Endodermal cell (in vitro differentiated cells): ENCODE data around the gene DLX1. TPM values are rescaled to one million over a fixed set of nuclear protein-coding genes. Genes with fewer than 3 reads are reported as not detected.

Experiments used
- DNase-seq: peaks from one replicate; pipeline ENCODE4 v3.0.0-alpha.2; 2017
- H3K27ac ChIP-seq: 2 replicates; pipeline ENCODE4 v1.5.1; 2013; ENCODE audit warnings: mild to moderate bottlenecking, low read depth, low read length, moderate library complexity
- H3K27me3 ChIP-seq: 2 replicates; pipeline ENCODE4 v1.6.1; 2013; ENCODE audit warnings: mild to moderate bottlenecking, low read length, moderate library complexity; ENCODE audit not compliant: insufficient read depth, control insufficient read depth, poor library complexity, severe bottlenecking
- H3K36me3 ChIP-seq: 2 replicates; pipeline ENCODE4 v1.7.0; 2013; ENCODE audit warnings: mild to moderate bottlenecking, low read length, moderate library complexity; ENCODE audit not compliant: control insufficient read depth, insufficient read depth
- H3K4me1 ChIP-seq: one replicate; pipeline ENCODE4 v1.7.0; 2013; ENCODE audit warnings: low read length; ENCODE audit not compliant: control insufficient read depth, insufficient read depth
- H3K4me3 ChIP-seq: 2 replicates; pipeline ENCODE4 v1.5.1; 2013; ENCODE audit warnings: mild to moderate bottlenecking, low read length, moderate library complexity
- H3K9ac ChIP-seq: 2 replicates; pipeline ENCODE4 v1.6.1; 2013; ENCODE audit warnings: mild to moderate bottlenecking, low read length, moderate library complexity; ENCODE audit not compliant: poor library complexity, severe bottlenecking; ENCODE audit errors: extremely low read depth
- H3K9me3 ChIP-seq: 2 replicates; pipeline ENCODE4 v1.6.1; 2013; ENCODE audit warnings: mild to moderate bottlenecking, low read length, moderate library complexity; ENCODE audit not compliant: control insufficient read depth
- H3K27ac Mint-ChIP-seq: 2 replicates; pipeline ENCODE4 v1.8.0; 2020; ENCODE audit warnings: mixed read lengths
- H3K27me3 Mint-ChIP-seq: 2 replicates; pipeline ENCODE4 v1.8.0; 2021; ENCODE audit warnings: mild to moderate bottlenecking, mixed read lengths; ENCODE audit not compliant: insufficient read depth
- H3K36me3 Mint-ChIP-seq: 2 replicates; pipeline ENCODE4 v1.8.0; 2020; ENCODE audit warnings: low read depth, mixed read lengths
- H3K4me1 Mint-ChIP-seq: 2 replicates; pipeline ENCODE4 v1.8.0; 2020; ENCODE audit warnings: mixed read lengths
- H3K4me3 Mint-ChIP-seq: 2 replicates; pipeline ENCODE4 v1.8.0; 2020; ENCODE audit warnings: mild to moderate bottlenecking, moderate library complexity, mixed read lengths
- H3K9me3 Mint-ChIP-seq: 2 replicates; pipeline ENCODE4 v1.8.0; 2020; ENCODE audit warnings: mild to moderate bottlenecking, mixed read lengths
- WGBS, 2 experiments: methylation state at CpG; one replicate each; pipeline versions ENCODE4 v1.1.5 to v1.1.7; 2013; ENCODE audit warnings: missing lambda C conversion rate in 2 of 2, mixed read lengths in 1 of 2; ENCODE audit not compliant: insufficient coverage in 1 of 2, insufficient read length in 1 of 2; 5-methylcytosine and 5-hydroxymethylcytosine counted together
- total RNA-seq, 2 donors: library from RNA; stranded (reverse); fragmentation: NEBNext Ultra II Directional in 1 of 2; extraction: Animal tissue kit (Norgen Biotek cat#: 25700) in 1 of 2; gene quantifications; 2 replicates in 1 of 2; 3 replicates in 1 of 2; pipeline ENCODE4 v1.2.1, GENCODE V29; 2021
- TF ChIP-seq, protein P1 (sequence below): fragments of 200-600 bp; sonication (generic); conservative IDR thresholded peaks from 2 replicates; pipeline ENCODE4 v1.5.0; 2021; ENCODE audit warnings: antibody characterized with exemption, mild to moderate bottlenecking

DLX1 gene
- total RNA-seq, 2 donors from 2014 or later: not detected

DNA sequence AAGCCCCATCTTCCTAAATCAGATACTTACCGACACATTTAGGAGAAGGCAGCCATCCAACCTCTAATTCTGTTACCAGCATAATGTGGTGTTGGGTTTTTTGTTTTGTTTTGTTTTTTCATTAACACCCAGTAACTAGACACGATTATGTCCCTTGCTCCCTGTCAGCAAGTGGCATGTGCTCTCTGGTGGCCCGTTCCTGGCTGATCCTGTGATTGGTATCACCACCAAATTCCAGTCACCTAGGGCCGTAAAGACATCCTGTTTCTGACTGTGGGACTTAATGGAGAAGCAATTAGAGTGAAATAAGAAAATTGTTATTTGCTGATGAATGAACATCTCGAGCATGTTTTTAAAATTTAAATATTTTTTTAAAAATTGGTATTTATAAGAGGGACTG lies 5.9 kb upstream of the DLX1 start:
- no peak overlapping the region for H3K27ac ChIP-seq
- Mint-ChIP-seq H3K4me1 (peaks cover 26% of the 10 kb centered on the region), H3K36me3 (no peaks in the 10 kb centered on the region), H3K4me3 (no peak overlapping the region), H3K9me3 (no peaks in the 10 kb centered on the region), H3K27ac (no peak overlapping the region), H3K27me3 (peaks cover 94% of the 10 kb centered on the region)
- H3K9ac ChIP-seq: no peak overlapping the region
- H3K36me3 ChIP-seq: no peaks in the 10 kb centered on the region
- peaks cover 92% of the 10 kb centered on the region for H3K27me3 ChIP-seq
- H3K9me3 ChIP-seq: no peaks in the 10 kb centered on the region
- peaks cover 8% of the 10 kb centered on the region for H3K4me1 ChIP-seq
- WGBS, 2 experiments: 63 to 74% methylated on average over 2 to 4 of the region's 5 CpGs
- TF ChIP-seq, protein P1, sequence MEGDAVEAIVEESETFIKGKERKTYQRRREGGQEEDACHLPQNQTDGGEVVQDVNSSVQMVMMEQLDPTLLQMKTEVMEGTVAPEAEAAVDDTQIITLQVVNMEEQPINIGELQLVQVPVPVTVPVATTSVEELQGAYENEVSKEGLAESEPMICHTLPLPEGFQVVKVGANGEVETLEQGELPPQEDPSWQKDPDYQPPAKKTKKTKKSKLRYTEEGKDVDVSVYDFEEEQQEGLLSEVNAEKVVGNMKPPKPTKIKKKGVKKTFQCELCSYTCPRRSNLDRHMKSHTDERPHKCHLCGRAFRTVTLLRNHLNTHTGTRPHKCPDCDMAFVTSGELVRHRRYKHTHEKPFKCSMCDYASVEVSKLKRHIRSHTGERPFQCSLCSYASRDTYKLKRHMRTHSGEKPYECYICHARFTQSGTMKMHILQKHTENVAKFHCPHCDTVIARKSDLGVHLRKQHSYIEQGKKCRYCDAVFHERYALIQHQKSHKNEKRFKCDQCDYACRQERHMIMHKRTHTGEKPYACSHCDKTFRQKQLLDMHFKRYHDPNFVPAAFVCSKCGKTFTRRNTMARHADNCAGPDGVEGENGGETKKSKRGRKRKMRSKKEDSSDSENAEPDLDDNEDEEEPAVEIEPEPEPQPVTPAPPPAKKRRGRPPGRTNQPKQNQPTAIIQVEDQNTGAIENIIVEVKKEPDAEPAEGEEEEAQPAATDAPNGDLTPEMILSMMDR: no peak
- no peak for DNase-seq
- H3K4me3 ChIP-seq: no peak overlapping the region

DNA sequence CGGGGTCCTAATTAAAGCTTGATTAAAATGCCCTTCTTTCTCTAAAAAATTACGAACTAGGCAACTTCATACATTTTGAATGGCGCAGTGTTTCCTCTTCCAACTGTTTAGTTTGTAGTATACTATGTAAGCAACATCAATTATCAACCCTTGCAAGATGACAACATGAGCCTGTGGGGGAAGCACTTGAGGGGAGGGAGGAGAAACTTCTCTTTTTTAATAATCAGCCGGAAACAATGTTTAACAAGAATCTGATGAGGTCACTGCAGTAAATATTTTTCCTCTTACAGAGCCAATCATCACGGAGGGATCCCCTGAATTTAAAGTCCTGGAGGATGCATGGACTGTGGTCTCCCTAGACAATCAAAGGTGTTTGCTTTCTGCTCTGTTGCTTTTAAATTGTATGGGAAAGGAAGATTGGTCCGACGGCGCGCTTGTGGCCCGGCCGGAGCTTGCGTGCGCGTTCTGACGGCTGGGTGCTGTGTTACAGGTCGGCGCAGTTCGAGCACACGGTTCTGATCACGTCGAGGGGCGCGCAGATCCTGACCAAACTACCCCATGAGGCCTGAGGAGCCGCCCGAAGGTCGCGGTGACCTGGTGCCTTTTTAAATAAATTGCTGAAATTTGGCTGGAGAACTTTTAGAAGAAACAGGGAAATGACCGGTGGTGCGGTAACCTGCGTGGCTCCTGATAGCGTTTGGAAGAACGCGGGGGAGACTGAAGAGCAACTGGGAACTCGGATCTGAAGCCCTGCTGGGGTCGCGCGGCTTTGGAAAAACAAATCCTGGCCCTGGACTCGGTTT lies 5.3 kb upstream of the DLX1 start:
- Histone ChIP-seq H3K4me3 (no peak overlapping the region), H3K36me3 (no peaks in the 10 kb centered on the region), H3K9me3 (no peaks in the 10 kb centered on the region), H3K9ac (no peak overlapping the region), H3K27me3 (peaks cover 98% of the 10 kb centered on the region), H3K27ac (no peak overlapping the region), H3K4me1 (peaks cover 8% of the 10 kb centered on the region)
- no peak for DNase-seq
- TF ChIP-seq, protein P1: no peak
- Mint-ChIP-seq H3K27ac (no peak overlapping the region), H3K36me3 (no peaks in the 10 kb centered on the region), H3K4me3 (peak overlapping the region; percentile 32), H3K4me1 (peaks cover 26% of the 10 kb centered on the region), H3K9me3 (no peaks in the 10 kb centered on the region), H3K27me3 (peaks cover 97% of the 10 kb centered on the region)
- WGBS, 2 experiments: 10 to 13% methylated on average over 29 to 37 of the region's 38 CpGs

DNA sequence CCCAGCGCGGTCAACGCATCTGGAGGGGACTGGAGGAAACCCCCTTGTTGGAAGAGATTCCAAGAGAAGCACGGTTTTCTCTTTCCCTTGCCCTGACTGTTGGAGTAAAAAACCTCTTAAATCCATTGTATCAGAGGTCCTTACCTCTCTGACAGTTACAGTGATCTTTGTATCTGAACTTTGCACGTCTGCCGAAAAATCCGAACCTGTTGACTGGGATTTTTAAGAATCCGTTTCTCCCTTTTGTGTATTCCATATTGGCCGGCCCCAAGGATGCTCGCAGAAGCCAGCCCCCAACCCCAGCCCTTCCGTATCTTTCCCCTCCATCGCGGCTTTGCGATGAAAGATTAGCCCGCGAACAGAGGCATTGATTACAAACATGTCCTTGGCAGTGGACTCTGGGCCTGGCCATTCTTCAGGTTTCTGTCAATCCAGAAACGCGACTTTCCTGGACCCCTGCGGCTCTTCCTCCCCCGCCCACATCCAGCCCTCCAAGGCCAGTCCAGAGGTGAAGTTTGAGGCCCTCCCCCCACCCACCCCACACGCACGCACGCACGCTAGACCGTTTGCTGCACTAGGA lies 4.6 kb upstream of the DLX1 start:
- H3K27me3 ChIP-seq: peaks cover 100% of the 10 kb centered on the region
- no peaks in the 10 kb centered on the region for H3K36me3 ChIP-seq
- TF ChIP-seq, protein P1: no peak
- no peak overlapping the region for H3K9ac ChIP-seq
- H3K4me3 Mint-ChIP-seq: peak overlapping the region; percentile 32
- no peaks in the 10 kb centered on the region for H3K36me3 Mint-ChIP-seq
- no peaks in the 10 kb centered on the region for H3K9me3 ChIP-seq
- H3K4me1 ChIP-seq: peaks cover 8% of the 10 kb centered on the region
- no peak overlapping the region for H3K27ac ChIP-seq
- no peak overlapping the region for H3K27ac Mint-ChIP-seq
- H3K4me1 Mint-ChIP-seq: peaks cover 31% of the 10 kb centered on the region
- 3 to 4% methylated on average over 16 to 25 of the region's 25 CpGs for WGBS, 2 experiments
- H3K27me3 Mint-ChIP-seq: peaks cover 97% of the 10 kb centered on the region
- H3K9me3 Mint-ChIP-seq: no peaks in the 10 kb centered on the region
- no peak for DNase-seq
- no peak overlapping the region for H3K4me3 ChIP-seq
